H1 (cell line): Measurements from ENCODE around the gene EGFL6. TPM values are rescaled to one million over a fixed set of nuclear protein-coding genes. Genes with fewer than 3 reads are reported as not detected.

Experiments used
- CTCF ChIA-PET: fragments of 300-600 bp; sonication (Branson Sonifier 250); formaldehyde crosslinking; loops from one replicate; lab custom pipeline; 2021; ENCODE audit not compliant: partially characterized antibody; lab: Charles Lee
- POLR2A ChIA-PET: fragments of 300-600 bp; sonication (Branson Sonifier 250); formaldehyde crosslinking; loops from one replicate; lab custom pipeline; 2021; ENCODE audit warnings: inconsistent platforms; ENCODE audit not compliant: partially characterized antibody; lab: Charles Lee
- DNase-seq, 2 experiments: peaks; one replicate each; pipeline versions ENCODE4 v3.0.0 to v3.0.0-alpha.2; 2010 to 2022; ENCODE audit warnings: low spot score in 2 of 2, low read depth in 1 of 2, mixed read lengths in 1 of 2
- FAIRE-seq: peaks from 2 replicates; lab custom pipeline; 2011; peaks lifted over from hg19 to GRCh38; lab: Jason Lieb, UNC
- H2AFZ ChIP-seq: 2 replicates; pipeline ENCODE4 v1.8.1; 2012; ENCODE audit warnings: low read length, inconsistent platforms
- H2AK5ac ChIP-seq: 2 replicates; pipeline ENCODE4 v1.6.1; 2013; ENCODE audit warnings: low read depth, low read length
- H2BK120ac ChIP-seq: replicated peaks from 2 replicates; pipeline ENCODE3; 2013; ENCODE audit warnings: low read depth, low read length, inconsistent platforms
- H2BK12ac ChIP-seq: 2 replicates; pipeline ENCODE4 v1.6.1; 2013; ENCODE audit warnings: low read depth, low read length
- H2BK15ac ChIP-seq: 2 replicates; pipeline ENCODE4 v1.6.1; 2013; ENCODE audit warnings: low read length
- H2BK20ac ChIP-seq: 2 replicates; pipeline ENCODE4 v1.6.1; 2013; ENCODE audit warnings: low read length
- H2BK5ac ChIP-seq: 2 replicates; pipeline ENCODE4 v1.6.1; 2013; ENCODE audit warnings: low read depth, low read length
- H3K14ac ChIP-seq: 2 replicates; pipeline ENCODE4 v1.6.1; 2013; ENCODE audit warnings: inconsistent platforms; ENCODE audit not compliant: insufficient read length
- H3K18ac ChIP-seq: 2 replicates; pipeline ENCODE4 v1.6.1; 2013; ENCODE audit warnings: low read length; ENCODE audit errors: extremely low read depth
- H3K23ac ChIP-seq: 2 replicates; pipeline ENCODE4 v1.6.1; 2013; ENCODE audit warnings: inconsistent platforms; ENCODE audit not compliant: insufficient read length
- H3K23me2 ChIP-seq: 2 replicates; pipeline ENCODE4 v1.6.1; 2013; ENCODE audit warnings: low read depth, low read length
- H3K27ac ChIP-seq: 2 replicates; pipeline ENCODE4 v1.6.1; 2011; ENCODE audit warnings: low read depth, low read length, inconsistent platforms
- H3K27me3 ChIP-seq, 4 experiments: replicated peaks in 1 of 4; 1 replicate in 1 of 4; 2 replicates in 3 of 4; pipeline versions ENCODE4 v1.6.1 to v1.8.1; 2011 to 2013; ENCODE audit warnings: low read length in 3 of 4, mild to moderate bottlenecking in 3 of 4, inconsistent platforms in 2 of 4, mixed read lengths in 2 of 4, moderate library complexity in 1 of 4; ENCODE audit not compliant: control insufficient read depth in 3 of 4, insufficient read depth in 3 of 4; ENCODE audit errors: extremely low read depth in 1 of 4
- H3K36me3 ChIP-seq, 4 experiments: 2 replicates each; pipeline versions ENCODE4 v1.6.1 to v1.8.1; 2011 to 2013; ENCODE audit warnings: mild to moderate bottlenecking in 4 of 4, low read length in 3 of 4, moderate library complexity in 2 of 4, control low read depth in 1 of 4, inconsistent platforms in 1 of 4; ENCODE audit not compliant: insufficient read depth in 4 of 4, control insufficient read depth in 2 of 4
- H3K4ac ChIP-seq: replicated peaks from 2 replicates; pipeline ENCODE3; 2013; ENCODE audit warnings: low read length, low read depth, mixed read lengths, inconsistent platforms; ENCODE audit not compliant: insufficient read length
- H3K4me1 ChIP-seq, 4 experiments: replicated peaks in 1 of 4; 1 replicate in 1 of 4; 2 replicates in 3 of 4; pipeline versions ENCODE4 v1.6.1 to v1.8.1; 2011 to 2013; ENCODE audit warnings: low read length in 3 of 4, inconsistent platforms in 2 of 4, mixed read lengths in 1 of 4; ENCODE audit not compliant: insufficient read depth in 4 of 4, control insufficient read depth in 3 of 4
- H3K4me2 ChIP-seq, 2 experiments: 2 replicates each; pipeline versions ENCODE4 v1.6.1 to v1.8.1; 2011 to 2013; ENCODE audit warnings: low read depth in 2 of 2, low read length in 2 of 2, control low read depth in 1 of 2, inconsistent platforms in 1 of 2, mild to moderate bottlenecking in 1 of 2; ENCODE audit not compliant: insufficient read depth in 1 of 2
- H3K4me3 ChIP-seq, 4 experiments: fragments of 200-600, 300-600 bp in 1 of 4; sonication (generic), shearing (Covaris generic), sonication (Bioruptor Twin) in 1 of 4; 2 replicates each; pipeline versions ENCODE4 v1.5.1 to v1.8.1; 2011 to 2016; ENCODE audit warnings: low read length in 4 of 4, low read depth in 3 of 4, control low read depth in 2 of 4, inconsistent platforms in 2 of 4, mild to moderate bottlenecking in 2 of 4, mixed read lengths in 1 of 4, moderate library complexity in 1 of 4; ENCODE audit not compliant: insufficient read depth in 2 of 4; ENCODE audit errors: extremely low read depth in 1 of 4
- H3K56ac ChIP-seq: replicated peaks from 2 replicates; pipeline ENCODE3; 2013; ENCODE audit warnings: low read depth, mild to moderate bottlenecking, mixed read lengths, low read length, inconsistent platforms; ENCODE audit not compliant: insufficient read length
- H3K79me1 ChIP-seq: 2 replicates; pipeline ENCODE4 v1.6.1; 2013; ENCODE audit warnings: low read depth, low read length, control low read depth
- H3K79me2 ChIP-seq, 2 experiments: 2 replicates each; pipeline versions ENCODE4 v1.6.1 to v1.8.1; 2012 to 2013; ENCODE audit warnings: low read length in 2 of 2, mild to moderate bottlenecking in 2 of 2, inconsistent platforms in 1 of 2; ENCODE audit not compliant: insufficient read depth in 2 of 2, control insufficient read depth in 1 of 2
- H3K9ac ChIP-seq, 4 experiments: replicated peaks in 1 of 4; 1 replicate in 1 of 4; 2 replicates in 3 of 4; pipeline versions ENCODE4 v1.6.1 to v1.8.1; 2011 to 2013; ENCODE audit warnings: low read depth in 3 of 4, low read length in 3 of 4, control low read depth in 2 of 4, mild to moderate bottlenecking in 2 of 4, moderate library complexity in 2 of 4, inconsistent platforms in 1 of 4; ENCODE audit errors: extremely low read depth in 1 of 4
- H3K9me3 ChIP-seq, 2 experiments: 2 replicates each; pipeline versions ENCODE4 v1.6.1 to v1.8.1; 2012 to 2013; ENCODE audit warnings: mild to moderate bottlenecking in 2 of 2, moderate library complexity in 2 of 2, control low read depth in 1 of 2, inconsistent platforms in 1 of 2, low read depth in 1 of 2, low read length in 1 of 2, mixed read lengths in 1 of 2; ENCODE audit not compliant: insufficient read depth in 2 of 2
- H4K20me1 ChIP-seq, 2 experiments: replicated peaks in 1 of 2; 2 replicates each; pipeline versions ENCODE3 to v1.8.1; 2011 to 2013; ENCODE audit warnings: inconsistent platforms in 2 of 2, low read length in 2 of 2, mild to moderate bottlenecking in 1 of 2; ENCODE audit not compliant: insufficient read depth in 2 of 2, control insufficient read depth in 1 of 2
- H4K5ac ChIP-seq: 2 replicates; pipeline ENCODE4 v1.6.1; 2013; ENCODE audit warnings: low read length, low read depth, mixed read lengths, inconsistent platforms; ENCODE audit not compliant: insufficient read length
- H4K8ac ChIP-seq: 2 replicates; pipeline ENCODE4 v1.8.0; 2013; ENCODE audit warnings: mild to moderate bottlenecking, moderate library complexity, low read length, inconsistent platforms; ENCODE audit not compliant: insufficient read depth; ENCODE audit errors: extremely low read depth
- H4K91ac ChIP-seq: replicated peaks from 2 replicates; pipeline ENCODE3; 2013; ENCODE audit warnings: low read length, mixed read lengths, inconsistent platforms; ENCODE audit not compliant: insufficient read length
- POU5F1 ChIP-seq: IDR thresholded peaks from 2 replicates; pipeline ENCODE4 v1.6.1; 2011; ENCODE audit warnings: low read depth, mild to moderate bottlenecking, low read length, moderate library complexity
- SP1 ChIP-seq: IDR thresholded peaks from 2 replicates; pipeline ENCODE4 v1.6.1; 2011; ENCODE audit warnings: low read depth, low read length
- SRF ChIP-seq: IDR thresholded peaks from 2 replicates; pipeline ENCODE4 v1.6.1; 2011; ENCODE audit warnings: mild to moderate bottlenecking, low read depth, low read length, moderate library complexity
- TBP ChIP-seq: IDR thresholded peaks from 2 replicates; pipeline ENCODE4 v1.6.1; 2011; ENCODE audit warnings: low read depth, low read length, improper control_type of control experiment
- WGBS, 2 experiments: shearing (Covaris generic) in 1 of 2; methylation state at CpG; one replicate each; pipeline versions ENCODE4 v1.1.6 to v1.1.7; 2013 to 2015; ENCODE audit warnings: low lambda C conversion rate in 2 of 2, mixed read lengths in 2 of 2, inconsistent platforms in 1 of 2, low coverage in 1 of 2, missing lambda C conversion rate in 1 of 2; ENCODE audit not compliant: insufficient replicate concordance in 2 of 2, insufficient coverage in 1 of 2, insufficient read length in 1 of 2; ENCODE audit errors: extremely low coverage in 1 of 2, missing lambda C conversion rate in 1 of 2; 5-methylcytosine and 5-hydroxymethylcytosine counted together
- polyA plus RNA-seq, 7 experiments: library from polyadenylated mRNA; depleted of rRNA in 3 of 7; stranded (reverse) in 5 of 7; unstranded in 2 of 7; fragments of >200 nt in 5 of 7; fragments of 200-250 nt in 2 of 7; gene quantifications; 1 replicate in 5 of 7; 2 replicates in 1 of 7; 4 replicates in 1 of 7; pipeline versions ENCODE4 v1.2.1 to v1.2.3, GENCODE V29; 2011 to 2013; ENCODE audit warnings: missing spikeins in 2 of 7, mixed read lengths in 2 of 7
- total RNA-seq: library from RNA; stranded (reverse); fragmentation: NEBNext Ultra II Directional; extraction: Animal tissue kit (Norgen Biotek cat#: 25700); gene quantifications from 2 replicates; pipeline ENCODE4 v1.2.1, GENCODE V29; 2021

Gene EGFL6
- total and polyA plus RNA-seq, 2 of the 8 experiments (the other 6 are each of a cell fraction or from before 2014, with no cell fraction given) = 0.93 to 1.1 TPM

- DNase-seq = no peak
- no peaks in the 10 kb centered on the region for H3K79me1 ChIP-seq
- POLR2A ChIA-PET = interaction anchor here (0.6 kb wide), 1 partner anchor 239 kb away, joined by 3 read pairs; no protein-coding TSS in a partner anchor
- H3K23ac ChIP-seq = no peak overlapping the region
- no peak overlapping the region for H3K56ac ChIP-seq
- no peaks in the 10 kb centered on the region for H3K4me1 ChIP-seq
- no peaks in the 10 kb centered on the region for H4K20me1 ChIP-seq
- H3K4me3 ChIP-seq = no peak overlapping the region
- no peak overlapping the region for H4K5ac ChIP-seq
- no peak overlapping the region for H3K18ac ChIP-seq
- WGBS, 2 experiments = 94% methylated on average over 3 of the region's 3 CpGs; no CpG with 5 or more reads in 1 of the 2 experiments
- H3K23me2 ChIP-seq = no peaks in the 10 kb centered on the region
- no peak overlapping the region for H4K8ac ChIP-seq
- no peak overlapping the region for H2AFZ ChIP-seq
- no peak overlapping the region for H2BK120ac ChIP-seq
- no peak overlapping the region for H2BK20ac ChIP-seq
- H3K79me2 ChIP-seq = no peaks in the 10 kb centered on the region
- H2BK5ac ChIP-seq = no peak overlapping the region
- H3K4ac ChIP-seq = no peak overlapping the region
- H3K36me3 ChIP-seq = no peaks in the 10 kb centered on the region
- no peak overlapping the region for H3K9ac ChIP-seq
- H3K14ac ChIP-seq = no peak overlapping the region
- H3K9me3 ChIP-seq = no peaks in the 10 kb centered on the region
- no peak overlapping the region for H2BK12ac ChIP-seq
- H2BK15ac ChIP-seq = no peak overlapping the region
- no peak overlapping the region for H3K4me2 ChIP-seq
- CTCF ChIA-PET = no interaction called here
- H2AK5ac ChIP-seq = no peak overlapping the region
- no peak overlapping the region for H4K91ac ChIP-seq
- no peak for FAIRE-seq
- H3K27ac ChIP-seq = no peak overlapping the region
- no peaks in the 10 kb centered on the region for H3K27me3 ChIP-seq
- TF ChIP-seq TBP (no peak), POU5F1 (no peak), SP1 (no peak), SRF (no peak)
Measured at GRCh38 chrX:13538414-13538813, 31.0 kb upstream of the EGFL6 start.
